Sigmoid colon (tissue), 7 donors: ENCODE data around the gene DUSP28. TPM values are rescaled to one million over a fixed set of nuclear protein-coding genes. Genes with fewer than 3 reads are reported as not detected.

Experiments
- DNase-seq: peaks from one replicate; pipeline ENCODE4 v3.0.0-alpha.2; 2019
- H3K27ac ChIP-seq, 4 donors: fragments of 200-600 bp; sonication (generic); one replicate each; pipeline ENCODE4 v1.5.1; 2016 to 2019; ENCODE audit warnings: mild to moderate bottlenecking in 1 of 4
- H3K27me3 ChIP-seq, 3 donors: fragments of 200-600 bp; sonication (generic); one replicate each; pipeline ENCODE4 v1.5.1; 2019; ENCODE audit warnings: mild to moderate bottlenecking in 1 of 3
- H3K36me3 ChIP-seq, 4 donors: fragments of 200-600 bp; sonication (generic); one replicate each; pipeline ENCODE4 v1.5.1; 2016 to 2019
- H3K4me1 ChIP-seq, 4 donors: fragments of 200-600 bp; sonication (generic); one replicate each; pipeline ENCODE4 v1.5.1; 2017 to 2019
- H3K4me3 ChIP-seq, 4 donors: fragments of 200-600 bp; sonication (generic); one replicate each; pipeline ENCODE4 v1.5.1; 2017 to 2019; ENCODE audit warnings: mild to moderate bottlenecking in 2 of 4, moderate library complexity in 1 of 4
- H3K9me3 ChIP-seq, 4 donors: fragments of 200-600 bp in 3 of 4; sonication (generic) in 3 of 4; one replicate each; pipeline versions ENCODE4 v1.5.1 to v1.6.1; 2013 to 2019
- EP300 ChIP-seq, 4 donors: sonication (generic); formaldehyde crosslinking; IDR thresholded peaks; one replicate each; pipeline ENCODE4 v1.6.1; 2017; ENCODE audit warnings: antibody characterized with exemption in 4 of 4
- POLR2A ChIP-seq, 2 donors: fragments of 450-650 bp; IDR thresholded peaks; one replicate each; pipeline ENCODE4 v1.6.1; 2016; ENCODE audit warnings: antibody characterized with exemption in 2 of 2, mild to moderate bottlenecking in 2 of 2, moderate library complexity in 2 of 2
- POLR2AphosphoS5 ChIP-seq, 4 donors: sonication (generic); formaldehyde crosslinking; IDR thresholded peaks; one replicate each; pipeline ENCODE4 v1.6.1; 2017; ENCODE audit warnings: antibody characterized with exemption in 4 of 4
- WGBS, 2 donors: extraction: QIAGEN DNeasy Blood & Tissue Kit; methylation state at CpG; one replicate each; pipeline ENCODE4 v1.1.7; 2013; 5-methylcytosine and 5-hydroxymethylcytosine counted together
- intact Hi-C: fragments of 100-400 bp; cut with DNase I; formaldehyde crosslinking; loops from one replicate; pipeline ENCODE4 v1.15.1; 2023
- polyA plus RNA-seq, 3 donors: library from polyadenylated mRNA; stranded (reverse); fragments of 200-250 nt; gene quantifications; one replicate each; pipeline ENCODE4 v1.2.3, GENCODE V29; 2013
- total RNA-seq, 4 donors: library from RNA; depleted of rRNA; stranded (reverse); fragments of >200 nt; gene quantifications; one replicate each; pipeline ENCODE4 v1.1.0, GENCODE V29; 2016
- TF ChIP-seq, protein P1 (sequence below), 4 experiments: fragments of 450-650 bp in 3 of 4; fragments of 200-600 bp in 1 of 4; IDR thresholded peaks; one replicate each; pipeline ENCODE4 v1.5.1; 2016 to 2019; ENCODE audit warnings: antibody characterized with exemption in 4 of 4, mild to moderate bottlenecking in 3 of 4, moderate library complexity in 2 of 4
- donor health status: healthy with polysubstance abuse.
- donor health status: Bipolar disorder and iron deficiency.
- donor health status: healthy.

The DUSP28 gene
- total and polyA plus RNA-seq, 7 donors: 4.6 to 10.2 (median 5.4) TPM

DNA sequence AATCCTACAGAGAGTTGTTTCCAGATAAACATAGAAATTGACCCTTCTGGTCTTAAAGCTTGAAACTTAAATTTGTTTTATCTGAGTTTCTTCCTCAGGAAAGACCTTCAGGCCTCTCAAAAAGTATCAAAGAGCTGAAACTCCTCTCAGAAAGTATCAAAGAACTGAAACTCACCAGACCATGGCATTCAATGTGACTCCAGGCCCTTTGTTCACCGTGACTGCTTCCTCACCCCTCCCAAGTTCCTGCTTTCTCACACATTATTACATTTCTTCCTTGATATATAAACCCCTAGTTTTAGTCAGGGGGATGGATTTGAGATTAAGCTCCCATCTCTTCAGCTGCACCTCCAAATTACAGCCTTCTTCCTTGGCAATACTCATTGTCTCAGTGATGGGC is 8.3 kb upstream of the DUSP28 start:
- peaks cover 0 to 4% (median 0%) of the 10 kb centered on the region in 3 donors for H3K27me3 ChIP-seq
- WGBS, 2 donors: 40 to 41% methylated on average over 1 of the region's 1 CpG
- H3K9me3 ChIP-seq: no peaks in the 10 kb centered on the region
- TF ChIP-seq POLR2A (IDR thresholded peaks at IDR 0.05) (no peak), POLR2AphosphoS5 (IDR thresholded peaks at IDR 0.05) (no peak), EP300 (IDR thresholded peaks at IDR 0.05) (no peak)
- TF ChIP-seq, protein P1, sequence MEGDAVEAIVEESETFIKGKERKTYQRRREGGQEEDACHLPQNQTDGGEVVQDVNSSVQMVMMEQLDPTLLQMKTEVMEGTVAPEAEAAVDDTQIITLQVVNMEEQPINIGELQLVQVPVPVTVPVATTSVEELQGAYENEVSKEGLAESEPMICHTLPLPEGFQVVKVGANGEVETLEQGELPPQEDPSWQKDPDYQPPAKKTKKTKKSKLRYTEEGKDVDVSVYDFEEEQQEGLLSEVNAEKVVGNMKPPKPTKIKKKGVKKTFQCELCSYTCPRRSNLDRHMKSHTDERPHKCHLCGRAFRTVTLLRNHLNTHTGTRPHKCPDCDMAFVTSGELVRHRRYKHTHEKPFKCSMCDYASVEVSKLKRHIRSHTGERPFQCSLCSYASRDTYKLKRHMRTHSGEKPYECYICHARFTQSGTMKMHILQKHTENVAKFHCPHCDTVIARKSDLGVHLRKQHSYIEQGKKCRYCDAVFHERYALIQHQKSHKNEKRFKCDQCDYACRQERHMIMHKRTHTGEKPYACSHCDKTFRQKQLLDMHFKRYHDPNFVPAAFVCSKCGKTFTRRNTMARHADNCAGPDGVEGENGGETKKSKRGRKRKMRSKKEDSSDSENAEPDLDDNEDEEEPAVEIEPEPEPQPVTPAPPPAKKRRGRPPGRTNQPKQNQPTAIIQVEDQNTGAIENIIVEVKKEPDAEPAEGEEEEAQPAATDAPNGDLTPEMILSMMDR (IDR thresholded peaks at IDR 0.05): no peak
- H3K36me3 ChIP-seq: peaks cover 0 to 11% (median 0%) of the 10 kb centered on the region in 4 donors
- H3K4me3 ChIP-seq: no peak overlapping the region
- H3K4me1 ChIP-seq: peaks cover 0 to 4% (median 0%) of the 10 kb centered on the region in 4 donors
- no peak for DNase-seq
- H3K27ac ChIP-seq: no peak overlapping the region
- intact Hi-C loops: no loop called here

GRCh38 chr2:240553956-240554480 is 6.1 kb upstream of the DUSP28 start:
- WGBS, 2 donors: 93 to 94% methylated on average over 7 of the region's 7 CpGs

DNA sequence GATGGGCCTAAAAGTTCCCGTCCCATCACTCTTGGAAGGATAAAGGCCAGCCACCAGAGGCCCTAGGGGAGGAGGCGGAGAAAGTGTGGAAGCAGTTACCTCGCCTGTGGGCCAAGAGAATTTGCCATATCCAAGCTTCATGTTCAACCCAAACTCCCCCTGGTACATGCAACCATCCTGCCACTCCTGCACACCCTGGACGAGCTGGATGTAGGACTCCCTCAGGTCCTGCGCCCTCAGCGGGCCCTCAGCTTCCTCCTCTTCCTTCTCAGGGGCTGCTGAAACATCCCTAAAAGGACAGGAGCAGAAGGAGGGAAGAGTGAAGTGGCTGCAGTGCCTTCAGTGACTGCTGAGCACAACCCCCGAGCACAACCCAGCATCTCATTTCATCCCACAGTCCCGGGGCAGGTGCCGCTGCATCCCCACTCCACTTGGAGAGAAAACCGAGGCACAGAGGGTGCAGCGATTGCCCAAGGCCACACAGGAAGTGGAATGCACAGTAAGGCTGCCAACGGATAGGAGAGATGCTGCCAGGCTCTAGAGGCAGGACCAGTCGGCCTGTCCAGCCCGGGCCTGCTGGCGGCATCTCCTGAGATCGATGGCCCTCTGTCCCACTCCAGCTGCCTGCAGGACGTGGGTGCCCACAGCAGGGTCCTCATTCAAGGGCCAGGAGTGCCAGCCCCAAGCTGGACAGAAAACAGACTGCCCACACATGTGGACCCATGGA is 5.2 kb upstream of the DUSP28 start:
- no peak for DNase-seq
- H3K4me3 ChIP-seq: no peak overlapping the region
- H3K27ac ChIP-seq: no peak overlapping the region
- H3K27me3 ChIP-seq: peaks cover 0 to 19% (median 0%) of the 10 kb centered on the region in 3 donors
- H3K36me3 ChIP-seq: peaks cover 0 to 11% (median 0%) of the 10 kb centered on the region in 4 donors
- TF ChIP-seq POLR2AphosphoS5 (IDR thresholded peaks at IDR 0.05): no peak
- TF ChIP-seq, protein P1 (IDR thresholded peaks at IDR 0.05): no peak
- TF ChIP-seq EP300 (IDR thresholded peaks at IDR 0.05): no peak
- no peak for TF ChIP-seq POLR2A (IDR thresholded peaks at IDR 0.05)
- H3K9me3 ChIP-seq: no peaks in the 10 kb centered on the region
- WGBS, 2 donors: 94 to 95% methylated on average over 17 of the region's 17 CpGs
- intact Hi-C loops: loop anchor here (5.0 kb wide), 2 partner anchors 42 to 323 kb away; no protein-coding TSS in a partner anchor
- H3K4me1 ChIP-seq: peaks cover 0 to 34% (median 24%) of the 10 kb centered on the region in 4 donors

More at GRCh38 chr2:240553956-240554480, 6.1 kb upstream of the DUSP28 start:
- Histone ChIP-seq H3K27ac (no peak overlapping the region), H3K36me3 (peaks cover 0 to 11% (median 0%) of the 10 kb centered on the region in 4 donors), H3K4me3 (no peak overlapping the region), H3K9me3 (no peaks in the 10 kb centered on the region), H3K4me1 (peaks cover 0 to 26% (median 16%) of the 10 kb centered on the region in 4 donors), H3K27me3 (peaks cover 0 to 19% (median 0%) of the 10 kb centered on the region in 3 donors)
- no peak for TF ChIP-seq POLR2AphosphoS5 (IDR thresholded peaks at IDR 0.05)
- TF ChIP-seq POLR2A (IDR thresholded peaks at IDR 0.05): no peak
- TF ChIP-seq EP300 (IDR thresholded peaks at IDR 0.05): no peak
- intact Hi-C loops: no loop called here
- no peak for DNase-seq

DNA sequence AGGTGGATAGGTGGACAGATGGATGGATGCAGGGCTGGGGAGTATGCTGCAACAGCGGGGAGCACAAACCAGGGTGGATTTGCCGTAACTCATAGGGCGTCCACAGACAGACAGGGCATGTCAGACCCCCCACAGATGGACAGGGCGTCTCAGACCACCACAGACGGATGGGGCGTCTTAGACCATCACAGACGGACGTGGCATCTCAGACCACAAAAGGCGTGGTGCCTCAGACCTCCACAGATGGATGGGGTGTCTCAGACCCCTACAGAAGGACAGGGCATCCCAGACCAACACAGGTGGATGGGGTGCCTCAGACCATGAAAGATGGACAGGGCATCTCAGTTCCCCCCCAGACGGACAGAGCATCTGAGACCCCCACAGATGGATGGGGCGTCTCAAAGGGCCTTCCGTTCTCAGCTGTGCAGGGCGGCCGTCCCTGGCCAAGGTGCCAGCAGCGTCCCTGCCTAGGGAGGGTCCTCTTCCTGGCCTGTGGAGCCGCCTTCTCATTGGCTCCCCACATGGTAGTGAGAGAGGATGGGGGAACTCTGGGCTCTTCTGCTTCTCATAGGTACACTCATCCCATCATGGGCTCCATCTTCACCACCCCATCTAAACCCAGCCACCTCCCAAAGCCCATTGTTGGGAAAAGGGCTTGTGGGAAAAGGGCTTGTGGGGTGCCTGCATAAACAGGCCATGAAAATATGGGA is 4.5 kb upstream of the DUSP28 start:
- 97% methylated on average over 16 of the region's 16 CpGs for WGBS, 2 donors
- Histone ChIP-seq H3K27ac (no peak overlapping the region), H3K27me3 (peaks cover 0 to 19% (median 0%) of the 10 kb centered on the region in 3 donors), H3K4me1 (peaks cover 0 to 35% (median 26%) of the 10 kb centered on the region in 4 donors), H3K9me3 (no peaks in the 10 kb centered on the region), H3K36me3 (peaks cover 0 to 11% (median 0%) of the 10 kb centered on the region in 4 donors), H3K4me3 (no peak overlapping the region)
- TF ChIP-seq, protein P1 (IDR thresholded peaks at IDR 0.05): no peak
- TF ChIP-seq EP300 (IDR thresholded peaks at IDR 0.05) (no peak), POLR2AphosphoS5 (IDR thresholded peaks at IDR 0.05) (no peak), POLR2A (IDR thresholded peaks at IDR 0.05) (no peak)
- no peak for DNase-seq
- intact Hi-C loops: loop anchor here (5.0 kb wide), 2 partner anchors 42 to 323 kb away; no protein-coding TSS in a partner anchor
